Transverse colon (tissue), 1 donor: ENCODE results near the gene C19orf38.
"Not testable (repeated sequence)": the region's sequence is repeated elsewhere in the genome, so short reads cannot be mapped to it uniquely, and the experiment has no call there.

Experiments used
- EP300 ChIP-seq: sonication (generic); formaldehyde crosslinking; IDR thresholded peaks from one replicate; pipeline ENCODE4 v1.6.1; 2017; ENCODE audit warnings: antibody characterized with exemption, low read depth
- POLR2A ChIP-seq: fragments of 450-650 bp; IDR thresholded peaks from one replicate; pipeline ENCODE4 v1.6.1; 2016; ENCODE audit warnings: antibody characterized with exemption, mild to moderate bottlenecking, moderate library complexity

GRCh38 chr19:10869872-10870311 is 21.7 kb downstream of the C19orf38 start:
- TF ChIP-seq POLR2A, EP300: not testable (repeated sequence)
